Femur (tissue), 1 donor: ENCODE results near the gene SLC39A5.
"Not testable (repeated sequence)": the region's sequence is repeated elsewhere in the genome, so short reads cannot be mapped to it uniquely, and the experiment has no call there.

ENCODE experiments used
- DNase-seq: peaks from one replicate; pipeline ENCODE4 v3.0.0-alpha.2; 2017

Gene SLC39A5

DNA sequence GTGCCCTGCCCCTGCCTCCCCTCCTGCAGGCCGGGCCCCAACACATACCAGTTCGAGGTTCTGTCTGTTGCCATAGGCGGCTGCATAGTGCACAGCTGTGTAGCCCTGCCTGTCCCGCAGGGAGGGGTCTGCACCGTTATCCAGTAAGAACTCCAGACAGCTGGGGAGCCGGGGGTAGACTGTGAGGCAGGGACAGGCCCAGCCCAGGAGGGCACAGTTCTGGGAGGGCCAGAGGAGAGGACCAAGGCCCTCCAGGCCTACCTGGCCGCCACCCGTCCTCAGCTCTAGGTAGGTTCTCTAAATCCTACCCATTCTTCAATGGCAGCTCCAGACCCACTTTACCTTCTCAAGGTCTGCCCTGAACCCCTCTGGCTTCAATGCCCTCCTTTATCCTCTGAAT, 18.9 kb downstream of the SLC39A5 start:
- no peak for DNase-seq

DNA sequence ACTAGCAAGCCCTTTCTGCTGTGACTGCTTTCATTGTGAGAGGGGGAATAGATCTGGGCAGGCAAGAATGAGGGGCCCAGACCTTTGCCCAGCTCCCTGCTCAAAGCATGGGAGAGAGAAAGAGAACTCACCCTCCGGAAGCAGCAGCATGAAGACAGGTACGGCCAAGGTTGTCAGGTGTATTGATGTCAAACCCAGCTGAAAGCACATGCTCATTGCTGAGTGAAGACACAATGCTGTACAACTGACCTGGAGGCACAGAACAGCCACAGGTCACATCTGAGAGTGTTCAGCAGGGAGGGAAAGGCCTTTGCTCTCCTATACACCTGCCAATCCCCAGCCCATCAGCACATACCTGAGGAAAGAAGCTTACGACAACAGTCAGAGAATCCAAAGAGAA, 22.8 kb downstream of the SLC39A5 start:
- no peak for DNase-seq

DNA sequence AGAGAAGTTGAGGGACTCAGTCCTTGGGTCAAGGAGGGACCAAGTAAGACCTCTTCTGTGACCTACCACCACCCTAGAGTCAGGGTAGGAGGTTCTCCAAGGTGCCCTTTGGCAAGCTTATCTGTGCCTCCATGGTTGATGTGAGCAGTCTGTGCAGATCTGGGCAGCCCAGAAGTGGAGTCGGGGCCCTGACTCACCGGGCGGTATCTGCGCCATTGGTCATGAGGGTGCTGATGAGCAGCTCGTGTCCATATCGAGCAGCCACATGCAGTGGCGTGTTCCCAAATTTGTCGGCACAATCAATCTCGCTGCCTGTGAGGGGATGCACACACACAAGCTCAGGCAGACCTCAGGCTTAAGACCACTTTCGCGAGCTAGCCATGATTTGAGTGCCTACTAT, 23.2 kb downstream of the SLC39A5 start:
- DNase-seq: no peak

DNA sequence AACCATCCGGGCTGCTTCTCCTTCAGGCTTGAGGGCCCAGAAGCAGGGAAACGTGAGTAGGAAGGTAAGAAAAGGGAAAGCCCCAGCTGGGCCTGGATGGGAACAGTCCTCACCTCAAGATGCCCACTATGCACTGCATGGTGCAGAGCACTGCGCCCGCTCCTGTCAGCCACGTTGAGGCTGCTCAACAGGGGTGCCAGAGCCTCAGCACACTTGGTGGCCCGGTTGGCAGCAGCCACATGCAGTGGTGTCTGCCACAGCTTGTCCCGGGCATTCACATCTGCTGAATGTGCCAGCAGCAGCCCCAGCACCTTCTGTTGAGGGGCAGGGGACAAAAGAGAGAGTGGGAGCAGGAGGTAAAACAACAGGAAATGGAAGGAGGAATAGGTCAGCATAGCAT, 25.8 kb downstream of the SLC39A5 start:
- no peak for DNase-seq

DNA sequence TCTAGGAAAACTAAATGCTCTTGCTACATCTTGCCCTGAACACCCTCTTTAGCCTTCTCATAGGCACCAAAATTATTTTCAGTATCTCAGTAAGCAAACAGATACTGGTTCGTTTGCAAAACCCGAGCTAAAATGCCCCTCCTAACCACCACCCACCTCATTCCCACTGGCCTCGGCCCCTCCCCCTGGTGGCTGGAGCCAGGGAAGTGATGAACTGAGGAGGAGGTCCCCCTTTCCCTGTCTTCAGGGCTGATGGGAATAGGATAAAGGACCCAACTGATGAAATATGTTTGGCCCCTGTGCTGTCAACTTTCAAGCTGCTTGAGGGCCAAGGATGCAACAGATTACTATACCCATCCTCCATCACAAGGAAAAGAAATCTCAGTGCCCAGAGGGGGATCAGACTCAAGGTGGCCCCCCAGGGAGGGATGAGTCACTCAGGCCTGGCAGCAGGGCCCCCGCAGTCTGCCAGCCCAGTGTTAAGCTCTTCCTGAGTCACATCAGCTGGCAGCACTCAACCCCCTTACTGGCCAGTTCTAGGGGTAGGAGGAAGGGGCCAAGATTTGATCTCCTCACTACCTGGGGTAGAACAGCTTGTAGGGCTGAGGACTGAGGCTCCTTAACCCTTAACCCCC, 26.6 kb downstream of the SLC39A5 start:
- DNase-seq: no peak

DNA sequence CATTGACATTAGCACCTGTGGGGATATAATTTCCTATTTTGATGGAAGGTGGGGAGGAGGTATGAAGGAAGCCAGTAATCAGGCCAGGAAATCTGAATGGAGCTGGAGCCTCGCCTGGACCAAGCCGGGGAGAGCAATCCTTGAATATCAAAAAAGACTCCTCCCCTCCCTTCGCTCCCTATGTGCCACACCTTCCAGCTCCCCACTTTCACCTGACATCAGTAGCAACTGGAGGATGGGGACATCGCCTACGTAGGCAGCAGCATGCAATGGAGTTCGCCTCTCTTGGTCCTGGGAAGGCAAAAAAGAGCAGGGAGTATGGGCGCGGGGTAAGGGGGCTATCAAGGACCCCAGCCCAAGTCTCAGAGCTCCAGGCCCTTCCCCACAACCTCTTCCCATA, 27.2 kb downstream of the SLC39A5 start:
- no peak for DNase-seq

DNA sequence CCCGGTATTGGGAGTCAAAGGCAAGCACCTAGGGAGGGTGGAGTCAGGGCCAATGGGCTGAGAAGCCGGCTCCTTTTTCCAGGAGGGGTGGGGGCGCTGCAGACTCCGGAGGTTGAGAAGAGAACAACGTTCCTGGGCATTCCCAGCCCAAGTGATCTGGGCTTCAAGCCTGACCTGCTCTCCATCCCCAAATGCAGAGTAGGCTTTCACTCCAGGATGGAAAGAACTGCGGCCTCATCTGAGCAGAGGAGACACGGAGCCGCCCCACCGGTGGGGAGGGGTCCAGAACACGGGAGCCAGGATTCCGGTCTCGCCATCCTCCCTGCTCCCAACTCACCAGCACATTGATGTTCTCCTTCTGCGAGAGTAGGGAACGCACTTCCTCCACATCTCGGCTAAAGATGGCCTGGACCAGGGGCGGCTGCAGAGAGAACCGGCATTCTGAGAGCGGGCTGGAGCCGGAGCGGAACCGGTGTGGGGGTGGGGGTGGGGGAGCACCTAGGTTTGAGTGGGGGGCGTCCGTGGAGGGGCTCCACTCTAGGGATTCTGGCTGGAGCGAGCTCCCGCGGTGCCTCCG, 27.7 kb downstream of the SLC39A5 start:
- DNase-seq: no peak

DNA sequence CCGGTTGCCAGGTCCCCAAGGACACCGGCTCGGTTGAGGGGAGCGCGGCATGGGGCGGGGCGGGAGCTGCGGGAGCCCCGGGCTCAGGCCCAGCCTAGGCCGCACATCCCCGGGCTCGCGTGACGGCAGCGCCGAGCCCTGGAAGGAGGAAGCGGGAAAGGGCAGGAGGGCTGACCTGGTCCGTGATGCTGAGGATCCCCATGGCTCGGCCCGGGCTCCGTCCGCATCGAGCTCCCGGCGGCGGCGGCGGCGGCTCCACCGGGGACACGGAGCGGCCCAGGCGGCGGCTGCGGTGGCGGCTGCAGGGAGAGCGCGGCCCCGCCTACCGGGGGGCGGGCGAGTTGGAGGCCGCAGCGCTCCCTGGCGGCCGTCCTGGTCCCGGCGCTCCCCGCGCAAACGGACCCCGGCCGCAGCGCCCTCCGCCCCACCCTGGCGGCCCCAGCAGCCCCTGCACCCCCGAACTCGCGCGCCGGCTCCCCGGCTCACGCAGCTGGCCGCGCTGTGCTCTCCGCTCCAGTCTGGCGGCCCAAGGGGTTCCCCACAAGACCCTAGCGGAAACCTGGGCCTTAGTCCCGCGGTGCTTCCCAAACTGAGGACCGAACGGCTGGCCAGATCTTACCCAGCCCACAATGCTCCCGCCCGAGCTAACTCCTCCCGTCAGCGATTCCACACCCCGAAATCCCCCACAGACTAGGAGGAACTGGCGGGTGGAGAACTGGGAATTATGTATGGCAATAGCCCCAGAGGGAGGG, 28.4 kb downstream of the SLC39A5 start, which contains the start of gene ANKRD52:
TSS of gene ANKRD52 (minus strand) at position 317 of the 752 bp plus-strand sequence. CDS start at position 202, 115 bp downstream.
- DNase-seq: peak; percentile 86

DNA sequence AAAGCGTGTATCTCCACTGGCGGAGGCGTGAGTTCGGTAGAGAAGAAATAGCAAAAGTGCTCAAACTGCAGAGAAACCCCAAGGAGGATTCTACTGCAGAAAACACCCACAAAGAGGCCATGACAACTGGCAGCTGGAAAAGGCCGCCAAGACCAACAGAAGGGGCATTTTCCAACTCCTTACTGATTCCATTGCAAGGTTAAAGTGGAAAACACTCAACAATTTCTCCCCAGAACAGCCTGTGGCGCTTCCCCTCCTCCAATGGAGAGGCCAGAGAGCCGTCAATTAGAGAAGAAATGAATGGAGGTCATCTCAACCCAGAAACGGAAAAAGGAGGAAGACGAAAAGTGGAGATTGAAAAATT, 29.0 kb downstream of the SLC39A5 start:
- DNase-seq: no peak

DNA sequence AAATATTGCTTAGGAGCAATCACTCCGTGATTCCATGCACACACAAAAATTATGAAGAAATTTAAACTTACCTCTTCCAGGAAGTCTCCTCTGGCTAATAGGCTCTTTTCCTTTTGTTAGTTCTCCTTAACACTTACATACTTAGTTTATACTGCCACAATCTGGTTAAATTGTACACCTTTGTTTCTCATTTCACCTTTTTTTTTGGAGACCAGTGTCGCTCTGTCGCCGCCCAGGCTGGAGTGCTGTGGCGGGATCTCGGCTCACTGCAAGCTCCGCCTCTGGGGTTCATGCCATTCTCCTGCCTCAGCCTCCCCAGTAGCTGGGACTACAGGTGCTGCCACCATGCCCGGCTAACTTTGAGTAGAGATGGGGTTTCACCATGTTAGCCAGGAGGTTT, 30.5 kb downstream of the SLC39A5 start:
- no peak for DNase-seq

DNA sequence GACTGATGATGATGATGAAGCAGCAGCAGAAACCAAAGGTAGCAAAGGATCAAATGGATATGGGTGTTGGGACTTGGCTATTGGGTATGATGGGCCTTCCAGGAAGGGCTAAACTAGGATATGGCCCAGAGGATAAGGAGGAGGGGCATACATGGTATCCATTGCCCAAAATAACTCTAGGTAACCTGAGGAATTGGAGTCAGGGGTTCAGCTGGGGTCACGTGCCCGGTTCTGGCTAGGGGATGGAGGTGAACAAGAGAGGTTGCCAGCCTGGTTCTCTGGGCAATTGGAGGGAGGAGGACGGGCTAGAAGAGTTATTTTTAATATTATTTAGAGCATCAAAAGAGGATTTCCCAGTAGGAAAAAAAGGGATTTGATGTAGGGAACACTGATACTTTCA, 31.1 kb downstream of the SLC39A5 start:
- DNase-seq: no peak

DNA sequence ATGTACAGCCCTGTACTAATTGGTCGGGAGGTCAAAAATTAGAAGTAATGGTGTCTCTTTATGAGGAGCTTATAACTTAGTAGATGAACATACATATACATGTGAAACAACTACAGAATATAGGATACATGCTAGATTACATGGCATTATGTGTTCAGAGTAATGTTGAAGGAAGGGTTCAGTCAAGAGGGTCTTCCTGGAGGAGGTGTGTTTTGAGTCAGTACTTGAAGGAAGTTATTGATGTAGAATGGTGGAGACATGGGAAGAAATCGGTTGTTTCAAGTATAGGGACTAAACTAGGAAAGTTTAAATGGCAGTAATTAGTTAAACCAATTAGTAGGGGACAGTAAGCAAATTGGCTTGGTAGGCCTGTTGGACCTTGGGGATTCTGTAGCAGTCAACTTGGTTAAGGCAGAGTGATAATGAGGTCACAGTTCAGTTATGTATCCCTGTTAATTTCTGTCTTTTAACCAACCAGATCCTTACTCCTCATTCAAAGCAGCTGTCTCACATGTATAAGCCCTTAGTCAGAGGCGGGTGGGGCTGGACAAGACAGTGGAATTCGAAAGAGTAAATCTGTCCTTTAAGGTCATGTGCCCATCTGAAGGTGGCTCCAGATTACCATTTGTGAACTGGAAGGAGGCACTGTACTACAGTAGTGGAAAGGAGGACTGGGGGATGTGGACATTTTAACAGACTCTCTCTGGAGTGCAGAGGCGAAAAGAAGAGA, 31.8 kb downstream of the SLC39A5 start:
- DNase-seq: no peak

DNA sequence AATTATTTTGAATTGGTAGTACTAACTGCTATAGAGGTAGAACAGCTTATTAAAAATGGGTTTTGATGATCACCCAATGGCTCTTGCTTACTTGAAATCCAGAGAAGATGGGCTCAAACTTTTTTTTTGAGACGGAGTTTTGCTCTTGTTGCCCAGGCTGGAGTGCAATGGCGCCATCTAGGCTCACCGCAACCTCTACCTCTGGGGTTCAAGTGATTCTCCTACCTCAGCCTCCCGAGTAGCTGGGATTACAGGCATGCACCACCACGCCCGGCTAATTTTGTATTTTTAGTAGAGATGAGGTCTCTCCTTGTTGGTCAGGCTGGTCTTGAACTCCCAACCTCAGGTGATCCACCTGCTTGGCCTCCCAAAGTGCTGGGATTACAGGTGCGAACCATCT, 33.1 kb downstream of the SLC39A5 start:
- not testable (repeated sequence) for DNase-seq

DNA sequence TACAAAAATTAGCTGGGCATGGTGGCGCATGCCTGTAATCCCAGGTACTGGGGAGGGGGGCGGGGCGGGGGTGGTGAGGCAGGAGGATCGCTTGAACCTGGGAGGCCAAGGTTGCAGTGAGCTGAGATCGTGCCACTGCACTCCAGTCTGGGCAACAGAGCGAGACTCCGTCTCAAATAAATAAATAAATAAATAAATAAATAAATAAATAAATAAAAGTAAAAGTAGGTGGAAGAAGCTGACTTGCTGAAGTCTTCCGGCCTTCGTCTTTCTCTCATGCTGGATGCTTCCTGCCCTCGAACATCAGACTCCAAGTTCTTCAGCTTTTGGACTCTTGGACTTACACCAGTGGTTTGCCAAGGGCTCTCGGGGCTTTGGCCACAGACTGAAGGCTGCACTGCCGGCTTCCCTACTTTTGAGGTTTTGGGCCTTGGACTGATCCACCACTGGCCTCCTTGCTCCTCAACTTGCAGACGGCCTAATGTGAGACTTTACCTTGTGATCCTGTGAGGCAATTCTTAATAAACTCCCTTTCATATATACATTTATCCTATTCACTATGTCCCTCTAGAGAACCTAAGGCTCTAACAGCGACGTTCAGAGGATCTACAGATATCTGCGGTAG, 36.3 kb downstream of the SLC39A5 start:
- DNase-seq: not testable (repeated sequence)

DNA sequence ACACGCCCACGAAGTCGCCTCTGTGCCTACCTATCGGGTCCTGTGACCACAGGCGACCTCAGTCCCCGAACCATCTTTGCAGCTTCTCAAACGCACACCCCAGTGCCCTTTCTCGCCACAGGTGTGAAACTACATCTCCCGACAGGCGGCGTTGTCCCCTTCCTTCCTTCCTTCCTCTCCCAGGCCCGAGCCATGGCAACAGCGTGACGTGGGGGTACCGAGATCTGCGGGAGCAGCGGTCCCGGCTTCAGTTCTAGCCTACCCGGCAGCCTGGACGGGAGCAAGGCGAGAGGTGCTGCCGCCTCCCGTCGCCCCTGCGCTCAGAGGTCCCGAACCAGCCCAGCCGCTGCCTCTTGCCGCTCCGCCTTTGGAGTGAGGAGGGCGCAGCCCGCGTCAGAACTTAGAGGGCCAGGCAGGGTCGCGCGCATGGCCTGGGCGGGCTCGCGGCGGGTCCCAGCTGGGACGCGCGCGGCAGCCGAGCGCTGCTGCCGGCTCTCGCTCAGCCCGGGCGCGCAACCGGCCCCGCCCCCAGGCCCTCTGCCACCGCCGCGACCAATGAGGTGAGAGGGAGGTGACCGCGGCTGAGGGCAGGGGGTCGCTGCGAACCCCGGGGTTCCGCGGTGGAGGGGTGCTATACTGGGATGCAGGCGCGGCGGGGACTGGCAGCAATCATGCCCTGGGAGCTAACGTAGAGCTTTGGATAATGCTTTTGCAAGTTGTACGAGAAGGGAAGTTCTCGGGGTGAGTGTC, 37.0 kb downstream of the SLC39A5 start, which contains the start of gene COQ10A:
TSS of gene COQ10A (plus strand) at position 250 of the 750 bp plus-strand sequence. CDS start at position 427, 177 bp downstream.
- DNase-seq: peak; percentile 93

DNA sequence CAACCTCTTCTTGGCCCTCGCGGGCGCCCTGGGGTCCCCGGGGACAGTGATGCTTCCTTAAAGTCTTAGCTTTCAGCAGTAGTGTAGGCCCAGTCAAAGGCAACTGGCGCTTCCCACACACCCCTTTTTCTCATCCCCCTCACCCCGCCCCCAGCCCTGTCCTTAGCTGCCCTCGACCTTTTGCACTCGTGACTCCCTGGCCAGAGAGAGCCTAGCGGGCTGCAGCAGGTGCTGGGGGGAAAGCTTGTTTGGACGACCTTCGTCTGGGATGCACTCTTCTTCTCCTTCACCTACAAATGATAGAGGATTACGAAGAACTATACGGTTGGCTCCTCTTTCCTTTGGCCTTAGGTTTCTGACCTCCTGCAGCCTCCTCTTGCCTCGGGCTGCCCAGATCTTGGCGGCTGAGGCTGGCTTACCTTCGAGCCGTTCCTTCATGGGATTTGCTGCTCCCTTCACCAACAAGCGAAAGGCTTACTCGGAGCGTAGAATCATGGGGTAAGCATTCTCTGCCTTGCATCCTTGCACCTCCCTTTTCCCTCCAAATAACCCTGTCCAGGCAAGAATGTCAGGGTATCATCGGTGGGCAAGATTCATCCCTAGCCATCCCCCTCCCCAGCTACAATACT, 37.7 kb downstream of the SLC39A5 start:
- DNase-seq: no peak

DNA sequence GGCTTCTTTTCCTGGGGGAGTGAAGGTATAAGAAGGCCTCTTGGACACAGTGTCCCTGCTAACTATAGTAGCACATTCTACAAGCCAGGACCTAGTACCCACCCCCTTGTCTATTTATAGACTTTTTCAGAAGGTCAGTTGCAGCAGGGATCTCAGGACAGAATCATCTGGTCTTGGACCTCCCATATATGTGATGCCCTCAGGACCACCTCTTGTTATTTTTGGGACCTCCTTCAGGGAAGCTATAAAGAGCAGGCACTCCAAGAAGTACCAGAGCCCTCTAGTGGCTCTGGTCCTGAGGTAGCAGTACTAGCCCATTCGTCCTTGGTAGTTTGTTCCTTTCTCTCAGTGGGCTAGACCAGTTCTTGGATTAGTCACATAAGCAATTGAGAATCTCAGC, 41.2 kb downstream of the SLC39A5 start:
- DNase-seq: no peak

DNA sequence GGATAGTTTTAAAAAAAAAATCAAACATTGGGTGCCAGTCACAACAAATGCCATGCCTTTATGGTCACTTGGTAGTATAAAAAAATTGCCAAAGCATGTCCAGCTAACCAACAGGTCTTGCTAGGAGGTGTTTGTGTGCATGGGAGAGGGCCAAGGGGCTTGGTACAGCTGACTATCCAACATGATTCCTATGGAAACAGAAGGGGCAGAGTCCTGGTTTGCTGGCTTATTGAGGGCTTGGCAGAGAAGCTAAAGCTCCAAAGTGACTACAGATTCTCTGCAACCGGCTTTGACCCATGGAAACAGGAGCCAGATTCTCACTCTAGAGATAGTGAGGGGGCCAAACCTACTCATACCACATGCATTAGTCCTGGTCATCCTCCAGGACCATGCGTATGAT, 42.6 kb downstream of the SLC39A5 start:
- DNase-seq: not testable (repeated sequence)

DNA sequence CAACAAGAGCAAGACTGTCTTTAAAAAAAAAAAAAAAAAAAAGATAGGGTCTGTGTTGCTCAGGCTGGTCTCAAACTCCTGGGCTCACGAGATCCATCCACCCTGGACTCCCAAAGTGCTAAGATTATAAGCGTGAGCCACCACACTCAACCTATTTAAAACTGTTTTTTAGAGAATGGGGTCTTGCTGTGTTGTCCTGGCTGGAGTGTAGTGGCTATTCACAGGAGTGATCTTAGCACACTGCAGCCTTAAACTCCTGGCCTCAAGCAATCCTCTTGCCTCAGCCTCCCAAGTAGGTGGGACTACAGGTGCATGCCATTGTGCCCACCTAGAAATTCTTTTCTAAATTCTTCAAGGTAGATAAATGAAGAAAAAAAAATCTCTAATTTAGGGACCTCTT, 44.4 kb downstream of the SLC39A5 start:
- no peak for DNase-seq

DNA sequence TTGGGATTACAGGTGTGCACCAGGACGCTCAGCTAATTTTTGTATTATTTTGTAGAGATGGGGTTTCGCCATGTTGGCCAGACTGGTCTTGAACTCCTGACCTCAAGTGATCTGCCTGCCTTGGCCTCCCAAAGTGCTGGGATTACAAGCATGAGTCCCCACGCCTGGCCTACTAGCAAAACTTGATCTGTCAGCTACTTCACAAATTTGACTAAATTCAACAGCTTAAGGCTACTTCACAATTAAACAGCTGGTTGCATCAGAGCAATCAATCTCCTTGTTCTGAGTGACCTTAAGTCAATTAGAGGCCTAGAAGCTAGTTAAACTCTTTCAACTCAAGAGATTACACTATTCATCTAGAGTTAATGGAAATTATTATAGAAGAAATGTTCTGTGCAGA, 49.1 kb downstream of the SLC39A5 start:
- DNase-seq: no peak

DNA sequence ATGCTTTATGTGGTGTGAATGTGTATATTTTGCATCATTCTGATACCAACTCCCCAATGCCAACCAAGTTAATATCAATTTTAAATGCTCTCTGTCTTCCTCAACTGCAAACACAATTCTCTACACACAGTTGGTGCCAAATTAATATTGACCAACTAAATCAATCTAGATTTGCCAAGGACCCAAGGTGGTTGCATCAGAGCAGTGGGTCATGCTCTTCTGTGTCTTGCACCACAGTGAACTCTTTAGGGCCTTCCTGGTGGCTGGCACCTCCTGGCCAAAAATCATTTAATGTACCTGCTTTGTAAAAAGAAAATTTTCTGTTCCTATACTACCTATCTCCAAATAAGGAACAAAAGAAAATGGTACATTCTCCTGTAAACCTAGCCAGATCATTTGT, 51.0 kb downstream of the SLC39A5 start:
- no peak for DNase-seq

DNA sequence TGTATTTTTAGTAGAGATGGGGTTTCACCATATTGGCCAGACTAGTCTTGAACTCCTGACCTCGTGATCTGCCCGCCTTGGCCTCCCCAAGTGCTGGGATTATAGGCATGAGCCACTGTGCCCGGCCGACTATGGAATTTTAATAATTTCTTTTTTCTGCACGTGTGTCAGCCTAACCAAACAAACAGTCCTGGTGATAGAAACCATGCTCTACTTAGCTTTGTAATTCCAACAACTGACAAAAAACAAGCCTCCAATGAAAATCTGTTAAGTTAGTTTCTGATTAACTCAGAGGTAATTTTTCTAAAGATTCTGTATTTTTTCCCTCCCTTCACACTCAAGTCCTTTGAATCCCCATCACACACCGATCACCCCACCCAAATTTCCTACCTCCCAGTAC, 52.2 kb downstream of the SLC39A5 start:
- no peak for DNase-seq
